ENCODE measurements around the gene INPP5A.

The INPP5A gene

GRCh38 chr10:132559538-132559937 is 22.0 kb downstream of the INPP5A start:
- H3K4me3 ChIP-seq (ENCODE audit: low read length) = no peak overlapping the region
- no peak for TF ChIP-seq ZNF274 (IDR thresholded peaks at IDR 0.05; ENCODE audit: low read depth, low read length)

DNA sequence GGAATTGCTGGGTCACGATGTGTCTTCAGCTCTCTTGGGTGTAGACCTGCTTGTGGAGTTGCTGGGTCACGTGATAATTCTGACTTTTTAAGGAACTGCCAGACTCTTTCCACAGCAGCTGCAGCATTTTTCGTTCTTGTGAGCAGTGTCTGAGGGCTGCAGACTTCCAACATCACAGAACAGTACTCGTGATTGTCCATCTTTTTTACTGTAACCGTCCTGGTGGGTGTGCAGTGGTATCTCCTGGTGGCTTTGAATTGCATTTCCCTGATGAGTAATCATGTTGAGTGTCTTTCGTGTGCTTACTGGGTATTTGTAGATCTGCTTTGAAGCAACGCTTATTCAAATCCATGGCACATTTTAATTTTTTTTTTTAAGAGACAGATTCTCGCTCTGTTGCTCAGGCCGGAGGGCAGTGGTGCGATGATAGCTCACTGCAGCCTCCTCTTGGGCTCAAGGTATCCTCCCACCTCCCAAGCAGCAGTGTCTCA is 22.7 kb downstream of the INPP5A start:
- no peak for TF ChIP-seq ZNF274 (IDR thresholded peaks at IDR 0.05; ENCODE audit: low read depth, low read length)
- no peak overlapping the region; the same call in 1 of the 2 replicates for H3K4me3 ChIP-seq (ENCODE audit: low read length)

DNA sequence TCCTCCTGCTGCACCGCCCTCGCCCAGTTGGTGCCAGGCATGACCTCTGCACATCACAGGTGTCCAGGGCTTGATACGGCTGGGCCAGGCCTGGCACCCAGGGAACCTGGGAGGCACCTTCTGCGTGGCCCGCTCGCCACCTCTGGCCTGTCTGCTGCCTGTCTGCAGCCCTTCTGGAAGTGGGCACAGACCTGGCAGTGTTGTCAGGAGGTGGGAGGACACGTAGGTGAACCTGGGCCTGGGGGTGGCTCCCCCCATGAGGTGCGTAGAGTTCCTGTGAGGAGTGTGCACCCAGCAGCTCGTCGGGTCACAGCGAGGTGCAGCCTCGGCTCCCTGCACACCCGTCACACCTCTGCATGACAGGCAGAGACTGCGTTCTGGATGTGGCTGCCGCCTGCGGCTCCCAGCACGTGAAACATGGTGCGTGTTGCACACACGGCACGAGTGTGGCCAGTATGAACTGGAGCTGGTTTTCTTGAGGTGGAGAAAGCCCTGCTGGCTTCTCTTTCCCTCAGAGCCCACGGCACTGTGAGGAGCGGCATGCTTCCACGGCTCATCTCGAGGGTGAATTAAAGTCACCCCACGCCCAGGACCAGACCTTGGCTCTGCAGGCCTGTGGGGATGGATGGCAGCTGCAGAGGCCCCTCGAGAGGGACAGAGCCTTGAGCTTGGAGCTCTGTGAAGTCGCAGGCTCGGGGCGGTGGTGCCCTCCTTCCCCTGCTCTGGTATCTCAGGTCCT is 24.8 kb downstream of the INPP5A start:
- no peak overlapping the region for H3K4me3 ChIP-seq (ENCODE audit: low read length)
- TF ChIP-seq ZNF274 (IDR thresholded peaks at IDR 0.05; ENCODE audit: low read depth, low read length) = no peak

GRCh38 chr10:132562916-132563456 is 25.4 kb downstream of the INPP5A start:
- TF ChIP-seq ZNF274 (IDR thresholded peaks at IDR 0.05; ENCODE audit: low read depth, low read length) = no peak
- H3K4me3 ChIP-seq (ENCODE audit: low read length) = no peak overlapping the region

- H3K4me3 ChIP-seq (ENCODE audit: low read length) = no peak overlapping the region; the same call in 1 of the 2 replicates
- TF ChIP-seq ZNF274 (IDR thresholded peaks at IDR 0.05; ENCODE audit: low read depth, low read length) = no peak
Measured at GRCh38 chr10:132563485-132564248, 26.1 kb downstream of the INPP5A start.

GRCh38 chr10:132564249-132564605 is 26.6 kb downstream of the INPP5A start:
- no peak for TF ChIP-seq ZNF274 (IDR thresholded peaks at IDR 0.05; ENCODE audit: low read depth, low read length)
- H3K4me3 ChIP-seq (ENCODE audit: low read length) = no peak overlapping the region

GRCh38 chr10:132564690-132565089 is 27.1 kb downstream of the INPP5A start:
- no peak overlapping the region for H3K4me3 ChIP-seq (ENCODE audit: low read length)
- no peak for TF ChIP-seq ZNF274 (IDR thresholded peaks at IDR 0.05; ENCODE audit: low read depth, low read length)

DNA sequence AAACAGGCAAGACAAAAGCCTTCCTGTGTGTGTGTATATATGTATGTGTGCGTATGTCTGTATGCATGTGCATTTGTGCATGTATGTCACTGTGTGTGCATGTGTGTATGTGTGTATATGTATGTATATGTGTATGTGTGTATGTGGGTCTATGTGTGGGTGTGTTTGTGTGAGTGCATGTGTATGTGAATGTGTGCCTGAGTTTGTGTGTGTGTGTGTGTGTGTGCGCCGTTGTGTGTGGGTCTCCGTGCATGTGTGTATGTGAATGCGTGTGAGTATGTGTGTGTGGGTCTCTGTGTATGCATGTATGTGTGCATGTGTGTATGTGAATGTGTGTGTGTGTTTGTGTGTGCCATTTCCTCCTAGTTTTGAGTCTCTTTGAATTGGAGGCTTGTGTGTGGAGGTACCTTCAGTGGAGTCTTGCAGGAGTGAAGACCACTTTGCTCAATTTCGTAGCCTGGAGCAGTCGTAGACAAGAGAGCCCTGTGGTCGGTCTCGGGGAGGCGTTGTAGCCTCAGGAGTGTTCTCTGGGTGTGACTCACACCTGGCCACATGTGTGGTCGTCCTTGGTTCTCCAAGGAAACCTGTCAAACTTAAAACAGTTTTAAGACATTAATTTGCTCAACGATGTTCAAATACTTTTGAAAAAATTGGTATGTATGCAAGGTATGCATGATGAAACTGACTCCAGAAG is 28.1 kb downstream of the INPP5A start:
- no peak for TF ChIP-seq ZNF274 (IDR thresholded peaks at IDR 0.05; ENCODE audit: low read depth, low read length)
- no peak overlapping the region for H3K4me3 ChIP-seq (ENCODE audit: low read length)

- no peak for TF ChIP-seq ZNF274 (IDR thresholded peaks at IDR 0.05; ENCODE audit: low read depth, low read length)
- H3K4me3 ChIP-seq (ENCODE audit: low read length) = no peak overlapping the region
Measured at GRCh38 chr10:132566892-132567291, 29.3 kb downstream of the INPP5A start.

DNA sequence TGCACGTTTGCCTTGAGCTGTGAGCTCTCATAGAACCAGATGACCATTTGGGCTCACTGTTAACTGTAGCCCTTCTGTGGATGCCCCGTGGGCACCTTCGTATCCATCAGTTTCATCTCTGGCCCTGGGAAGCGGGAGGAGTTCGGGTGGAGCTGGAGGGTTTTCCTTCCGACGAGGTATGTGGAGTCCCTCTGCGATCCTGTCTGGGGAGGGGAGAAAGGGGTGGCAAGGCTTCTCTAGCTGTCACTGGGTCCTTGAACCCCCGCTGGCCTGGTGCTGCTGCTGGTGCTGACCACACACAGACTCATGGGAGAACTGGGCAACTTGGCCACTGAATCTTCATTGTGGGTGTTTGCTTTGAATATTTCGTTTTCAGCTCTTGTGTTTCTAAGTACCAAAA is 32.7 kb downstream of the INPP5A start:
- no peak overlapping the region for H3K4me3 ChIP-seq (ENCODE audit: low read length)
- no peak for TF ChIP-seq ZNF274 (IDR thresholded peaks at IDR 0.05; ENCODE audit: low read depth, low read length)

DNA sequence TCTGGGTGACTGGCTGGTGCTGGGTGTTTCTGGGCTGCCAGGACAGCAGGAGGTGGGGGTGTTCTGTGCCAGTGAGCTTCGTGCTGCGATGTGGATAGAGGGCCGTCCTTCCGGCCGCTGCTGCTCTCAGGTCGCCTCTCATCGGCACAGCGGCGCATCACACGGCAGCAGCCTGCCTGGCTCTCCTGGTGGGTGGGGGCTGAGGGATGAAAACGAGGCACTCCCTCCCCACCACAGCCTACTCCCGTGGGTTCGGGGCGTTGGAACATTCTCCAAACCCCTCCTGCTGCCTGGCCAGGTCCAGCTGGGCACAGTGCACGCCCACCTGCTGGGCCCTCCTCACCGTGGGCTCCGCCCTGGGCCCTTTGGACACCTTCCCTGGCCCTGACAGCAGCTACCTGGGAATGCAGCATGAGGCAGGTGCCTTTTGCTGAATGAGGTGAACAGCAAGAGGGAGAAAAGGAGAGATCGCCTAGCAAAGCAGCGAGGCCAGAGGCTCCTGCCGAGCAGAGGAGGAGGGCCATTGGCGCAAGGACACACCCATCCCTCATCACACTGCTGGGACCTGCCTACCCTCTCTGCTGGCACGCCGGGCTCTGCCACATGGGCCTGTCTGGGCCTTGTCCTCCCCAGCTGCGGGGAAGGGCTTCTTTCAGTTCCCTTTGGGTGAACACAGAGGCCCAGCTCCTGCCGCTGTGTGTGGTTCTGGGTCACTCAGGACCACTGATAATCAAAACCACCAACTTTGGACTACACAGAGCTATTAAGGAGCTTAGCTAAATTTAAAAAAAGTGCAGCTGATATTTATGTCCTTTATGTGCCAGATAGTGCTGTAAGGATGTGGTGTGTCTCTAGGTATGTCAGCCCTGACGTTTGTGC is 33.4 kb downstream of the INPP5A start:
- TF ChIP-seq ZNF274 (IDR thresholded peaks at IDR 0.05; ENCODE audit: low read depth, low read length) = no peak
- no peak overlapping the region; the same call in 1 of the 2 replicates for H3K4me3 ChIP-seq (ENCODE audit: low read length)

DNA sequence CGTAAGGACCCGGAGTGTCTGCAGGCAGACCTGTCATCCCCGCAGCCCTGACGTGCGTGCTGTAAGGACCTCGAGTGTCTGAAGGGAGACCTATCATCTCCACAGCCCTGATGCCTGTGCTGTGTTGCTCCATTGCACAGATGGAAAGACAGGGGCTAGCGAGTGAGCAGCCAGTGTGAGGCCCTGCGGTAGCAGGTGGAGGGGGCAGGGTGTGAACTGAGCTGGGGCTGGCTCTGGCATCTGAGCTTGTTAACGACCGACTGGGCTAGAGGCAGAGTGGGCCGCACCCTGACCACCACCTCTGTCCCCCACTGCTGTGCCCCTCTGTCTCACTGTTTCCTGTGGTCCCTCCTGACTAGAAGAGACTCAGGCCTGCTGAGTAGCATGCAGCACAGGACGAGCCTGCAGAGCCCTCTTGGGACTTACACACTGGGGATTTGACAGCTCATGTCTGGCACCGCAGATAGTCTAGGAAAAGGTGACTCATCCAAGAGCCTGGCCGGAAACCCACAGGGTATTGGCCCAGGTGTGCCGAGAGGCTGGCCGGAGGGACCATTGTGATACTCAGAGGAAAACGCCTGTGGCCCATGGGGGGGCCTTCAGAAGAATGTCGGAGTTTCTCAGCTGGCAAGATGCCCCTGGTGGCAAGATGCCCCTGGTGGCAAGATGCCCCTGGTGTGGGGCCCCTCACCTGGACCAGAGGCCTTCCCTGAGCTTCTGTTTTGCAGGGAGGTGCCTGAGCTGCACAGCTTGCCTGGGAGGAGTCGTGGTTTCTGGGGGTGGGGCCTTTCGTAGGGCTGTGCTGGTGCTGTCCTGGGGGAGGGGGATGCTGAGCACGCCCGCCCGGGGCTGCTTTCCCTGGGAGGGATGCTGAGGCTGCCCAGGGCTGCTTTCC is 34.3 kb downstream of the INPP5A start:
- H3K4me3 ChIP-seq (ENCODE audit: low read length) = peak overlapping the region; percentile 57; the same call in 1 of the 2 replicates
- no peak for TF ChIP-seq ZNF274 (IDR thresholded peaks at IDR 0.05; ENCODE audit: low read depth, low read length)
